Naive thymus-derived CD4-positive, alpha-beta T cell (primary cell): ENCODE measurements around the gene TNPO1. TPM values are rescaled to one million over a fixed set of nuclear protein-coding genes. Genes with fewer than 3 reads are reported as not detected.
A peak's percentile ranks its signal among the peaks of the same experiment; 100 is the strongest.

Experiments used
- ATAC-seq: fragments of 150-1000 bp; cut with Tn5 transposase; 2 replicates; pipeline ENCODE4 v1.10.0; 2021; ENCODE audit warnings: mild to moderate bottlenecking, moderate library complexity
- CTCF ChIA-PET: fragments of 350-600 bp; sonication (Branson Sonifier 250); formaldehyde crosslinking; loops from one replicate; lab custom pipeline; 2021; ENCODE audit warnings: antibody characterized with exemption; lab: Charles Lee
- POLR2A ChIA-PET: fragments of 350-600 bp; sonication (Branson Sonifier 250); formaldehyde crosslinking; loops from one replicate; lab custom pipeline; 2021; ENCODE audit warnings: antibody characterized with exemption, inconsistent platforms; lab: Charles Lee
- DNase-seq, 9 donors: peaks; one replicate each; pipeline versions ENCODE4 v3.0.0 to v3.0.0-alpha.2; 2020 to 2022; ENCODE audit warnings: mixed read lengths in 1 of 9
- H3K27ac ChIP-seq: one replicate; pipeline ENCODE4 v1.7.0; 2013; ENCODE audit warnings: mild to moderate bottlenecking, low read depth, low read length, moderate library complexity
- H3K27me3 ChIP-seq, 2 donors: one replicate each; pipeline ENCODE4 v1.7.0; 2013; ENCODE audit warnings: low read length in 2 of 2, mild to moderate bottlenecking in 2 of 2, moderate library complexity in 2 of 2; ENCODE audit not compliant: control insufficient read depth in 2 of 2, insufficient read depth in 2 of 2
- H3K36me3 ChIP-seq, 3 experiments: 1 replicate in 2 of 3; 2 replicates in 1 of 3; pipeline ENCODE4 v1.7.0; 2013; ENCODE audit warnings: low read length in 3 of 3, mild to moderate bottlenecking in 3 of 3, moderate library complexity in 1 of 3; ENCODE audit not compliant: insufficient read depth in 3 of 3, control insufficient read depth in 2 of 3
- H3K4me1 ChIP-seq, 2 donors: one replicate each; pipeline ENCODE4 v1.7.0; 2013; ENCODE audit warnings: low read length in 2 of 2, mild to moderate bottlenecking in 2 of 2, moderate library complexity in 1 of 2; ENCODE audit not compliant: control insufficient read depth in 2 of 2, insufficient read depth in 2 of 2
- H3K4me3 ChIP-seq: 2 replicates; pipeline ENCODE4 v1.7.0; 2013; ENCODE audit warnings: mild to moderate bottlenecking, low read length
- H3K9me3 ChIP-seq, 3 experiments: 1 replicate in 2 of 3; 2 replicates in 1 of 3; pipeline ENCODE4 v1.7.0; 2013; ENCODE audit warnings: low read length in 3 of 3; ENCODE audit not compliant: control insufficient read depth in 2 of 3
- H3K27ac Mint-ChIP-seq, 9 donors: one replicate each; pipeline ENCODE4 v1.8.0; 2020 to 2022; ENCODE audit warnings: mixed read lengths in 9 of 9, mild to moderate bottlenecking in 8 of 9, moderate library complexity in 5 of 9, inconsistent platforms in 2 of 9
- H3K27me3 Mint-ChIP-seq, 5 donors: one replicate each; pipeline ENCODE4 v1.8.0; 2021 to 2022; ENCODE audit warnings: mixed read lengths in 5 of 5, mild to moderate bottlenecking in 1 of 5
- H3K36me3 Mint-ChIP-seq, 5 donors: one replicate each; pipeline ENCODE4 v1.8.0; 2020 to 2022; ENCODE audit warnings: mixed read lengths in 5 of 5, mild to moderate bottlenecking in 3 of 5, inconsistent platforms in 1 of 5
- H3K4me1 Mint-ChIP-seq, 7 donors: one replicate each; pipeline ENCODE4 v1.8.0; 2020 to 2022; ENCODE audit warnings: mixed read lengths in 7 of 7, mild to moderate bottlenecking in 3 of 7, inconsistent platforms in 1 of 7
- H3K4me3 Mint-ChIP-seq, 10 donors: one replicate each; pipeline ENCODE4 v1.8.0; 2020 to 2022; ENCODE audit warnings: mild to moderate bottlenecking in 10 of 10, mixed read lengths in 10 of 10, moderate library complexity in 6 of 10, inconsistent platforms in 2 of 10
- H3K9me3 Mint-ChIP-seq, 11 donors: one replicate each; pipeline ENCODE4 v1.8.0; 2020 to 2022; ENCODE audit warnings: mixed read lengths in 11 of 11, mild to moderate bottlenecking in 4 of 11, inconsistent platforms in 1 of 11, moderate library complexity in 1 of 11
- intact Hi-C, 2 donors: fragments of 100-400 bp; cut with micrococcal nuclease; formaldehyde crosslinking; loops; one replicate each; pipeline ENCODE4 v1.15.1; 2023
- polyA plus RNA-seq, 2 donors: library from polyadenylated mRNA; unstranded; fragments of 300-500 nt; fragmentation: Illumina TruSeq; gene quantifications; one replicate each; pipeline ENCODE4 v1.2.3, GENCODE V29; 2021
- total RNA-seq, 6 experiments: library from RNA in 5 of 6; stranded (reverse) in 5 of 6; gene quantifications; 1 replicate in 5 of 6; 2 replicates in 1 of 6; pipeline ENCODE4 v1.2.3 and lab custom pipeline; 2021 to 2026

The TNPO1 gene
- total RNA-seq = 10 to 100 TPM; 52.8 to 96.3 (median 82.1) TPM
- 10 to 100 TPM; 60.9 to 74.4 TPM for polyA plus RNA-seq
- 119 reads per million, percentile 87 among the genes with 10 or more reads in this experiment for total RNA-seq (lab: John Stamatoyannopoulos, UW)

GRCh38 chr5:72816284-72817075 lies at the start of gene TNPO1:
Gene TNPO1, plus strand, starts transcription at chr5:72816661. Its CDS starts 77 bp downstream, at chr5:72816738.
- intact Hi-C loops = loop anchor here (1.0 to 10.0 kb wide), 12 partner anchors 32 to 748 kb away; partner anchors contain the start of genes BTF3 (in 1 of the 2), FCHO2 (in 1 of the 2), FOXD1 (in 1 of the 2) and MRPS27 (in 1 of the 2)
- DNase-seq = peak; percentile 75 to 89 (median 84)
- peaks cover 0 to 12% (median 0%) of the 10 kb centered on the region in 3 experiments for H3K36me3 ChIP-seq
- Mint-ChIP-seq H3K27me3 (peaks cover 8 to 30% (median 21%) of the 10 kb centered on the region in 5 donors), H3K9me3 (no peaks in the 10 kb centered on the region), H3K27ac (peak within 1 kb of the TSS; percentile 81 to 98 (median 94)), H3K4me1 (peaks cover 14 to 32% (median 23%) of the 10 kb centered on the region in 7 donors), H3K4me3 (peak within 1 kb of the TSS; percentile 90 to 100 (median 98)), H3K36me3 (peaks cover 0 to 4% (median 0%) of the 10 kb centered on the region in 5 donors)
- H3K27ac ChIP-seq = peak within 1 kb of the TSS; percentile 93
- H3K27me3 ChIP-seq = no peaks in the 10 kb centered on the region
- ChIA-PET POLR2A (interaction anchor here (0.9 to 2.3 kb wide), 3 partner anchors 17 to 33 kb away, joined by 3 to 16 read pairs (median 5); no protein-coding TSS in a partner anchor), CTCF (interaction anchor here (1.1 to 3.6 kb wide), 2 partner anchors 32 to 206 kb away, joined by 4 to 29 read pairs; no protein-coding TSS in a partner anchor)
- H3K9me3 ChIP-seq = no peaks in the 10 kb centered on the region
- H3K4me1 ChIP-seq = peaks cover 6 to 21% of the 10 kb centered on the region in 2 donors
- peak; percentile 87 for ATAC-seq
- peak within 1 kb of the TSS; percentile 83 for H3K4me3 ChIP-seq

DNA sequence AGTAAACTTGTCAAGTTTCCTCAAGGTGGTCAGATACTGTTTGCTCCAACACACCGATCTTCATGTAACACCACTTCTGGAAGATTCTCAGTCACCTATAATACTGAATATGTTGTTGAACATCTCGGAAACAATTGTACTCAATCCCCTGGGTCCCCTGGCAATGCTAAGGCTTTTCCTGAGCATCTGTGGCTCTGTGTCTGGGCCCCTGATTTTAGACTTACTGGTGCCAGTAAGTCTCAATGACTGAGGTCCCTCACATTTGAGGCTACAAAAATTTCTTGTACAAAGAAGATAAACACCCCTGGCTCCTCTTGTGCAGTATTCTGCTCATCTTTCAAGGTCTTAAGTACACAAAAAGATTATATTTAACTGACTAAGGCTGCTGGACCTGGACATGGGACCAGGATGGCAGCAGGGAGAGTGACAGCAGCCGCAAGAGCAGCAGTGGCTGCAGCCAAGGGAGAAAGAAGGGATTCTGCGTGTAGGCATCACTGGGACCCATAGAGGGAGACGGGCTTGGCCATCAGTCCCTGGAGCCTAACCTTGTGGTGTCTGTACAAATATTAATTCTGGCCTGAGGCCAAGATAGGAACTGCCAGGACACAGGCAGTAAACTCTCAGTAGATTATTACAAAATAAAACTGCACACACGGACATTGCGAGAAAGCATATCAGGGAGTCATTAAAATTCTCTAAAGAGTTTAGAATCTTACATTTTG lies 49.0 kb upstream of the TNPO1 start:
- intact Hi-C loops = no loop called here
- Mint-ChIP-seq H3K4me1 (no peaks in the 10 kb centered on the region), H3K27ac (no peak overlapping the region), H3K27me3 (peaks cover 6 to 21% (median 18%) of the 10 kb centered on the region in 5 donors), H3K4me3 (no peak overlapping the region), H3K36me3 (peaks cover 0 to 3% (median 0%) of the 10 kb centered on the region in 5 donors), H3K9me3 (peaks cover 0 to 4% (median 0%) of the 10 kb centered on the region in 11 donors)
- DNase-seq (no peak), ATAC-seq (no peak)
- Histone ChIP-seq H3K27ac (no peak overlapping the region), H3K4me3 (no peak overlapping the region), H3K36me3 (no peaks in the 10 kb centered on the region), H3K9me3 (no peaks in the 10 kb centered on the region), H3K4me1 (no peaks in the 10 kb centered on the region), H3K27me3 (no peaks in the 10 kb centered on the region)
- ChIA-PET POLR2A (no interaction called here), CTCF (no interaction called here)

DNA sequence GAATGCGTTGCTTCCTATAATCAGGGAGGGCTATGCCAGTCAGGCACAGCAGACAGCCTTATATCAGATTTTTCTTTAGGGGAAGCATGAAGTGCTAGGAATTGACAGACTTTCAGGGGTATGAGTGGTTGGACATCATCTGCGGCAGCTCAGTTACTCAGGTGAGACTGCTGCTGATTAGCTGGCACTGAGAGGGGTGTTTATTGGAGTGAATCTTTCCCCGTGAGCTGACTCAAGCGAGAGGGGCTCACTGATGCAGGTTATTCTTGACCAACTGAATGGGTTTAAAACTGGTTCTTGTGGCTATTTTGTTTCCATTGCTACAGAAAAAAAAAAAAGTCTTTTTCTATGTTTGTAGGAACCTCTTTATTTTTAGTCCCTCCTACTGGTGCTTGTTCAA lies 46.2 kb upstream of the TNPO1 start:
- H3K4me3 ChIP-seq = no peak overlapping the region
- Mint-ChIP-seq H3K27ac (no peak overlapping the region), H3K9me3 (peaks cover 0 to 5% (median 3%) of the 10 kb centered on the region in 11 donors), H3K27me3 (peaks cover 6 to 19% (median 6%) of the 10 kb centered on the region in 5 donors), H3K4me3 (no peak overlapping the region), H3K4me1 (no peaks in the 10 kb centered on the region), H3K36me3 (peaks cover 0 to 6% (median 0%) of the 10 kb centered on the region in 5 donors)
- no peaks in the 10 kb centered on the region for H3K9me3 ChIP-seq
- POLR2A ChIA-PET = no interaction called here
- H3K27me3 ChIP-seq = no peaks in the 10 kb centered on the region
- ATAC-seq (no peak), DNase-seq (no peak)
- no peak overlapping the region for H3K27ac ChIP-seq
- H3K36me3 ChIP-seq = no peaks in the 10 kb centered on the region
- intact Hi-C loops = no loop called here
- CTCF ChIA-PET = no interaction called here
- no peaks in the 10 kb centered on the region for H3K4me1 ChIP-seq

- ChIA-PET CTCF (no interaction called here), POLR2A (no interaction called here)
- Histone ChIP-seq H3K27ac (no peak overlapping the region), H3K4me1 (no peaks in the 10 kb centered on the region), H3K4me3 (no peak overlapping the region), H3K9me3 (peaks cover 0 to 4% (median 0%) of the 10 kb centered on the region in 3 experiments), H3K27me3 (no peaks in the 10 kb centered on the region), H3K36me3 (no peaks in the 10 kb centered on the region)
- intact Hi-C loops = no loop called here
- no peak for DNase-seq
- peaks cover 8 to 57% (median 34%) of the 10 kb centered on the region in 11 donors for H3K9me3 Mint-ChIP-seq
- H3K27me3 Mint-ChIP-seq = peaks cover 14 to 44% (median 25%) of the 10 kb centered on the region in 5 donors
- no peak overlapping the region for H3K4me3 Mint-ChIP-seq
- peaks cover 0 to 21% (median 4%) of the 10 kb centered on the region in 5 donors for H3K36me3 Mint-ChIP-seq
- H3K27ac Mint-ChIP-seq = no peak overlapping the region
- no peaks in the 10 kb centered on the region for H3K4me1 Mint-ChIP-seq
- no peak for ATAC-seq
Observed at GRCh38 chr5:72776684-72777083, 39.8 kb upstream of the TNPO1 start.

- POLR2A ChIA-PET = no interaction called here
- DNase-seq (no peak), ATAC-seq (no peak)
- no peaks in the 10 kb centered on the region for H3K27me3 ChIP-seq
- Mint-ChIP-seq H3K36me3 (peaks cover 0 to 21% (median 4%) of the 10 kb centered on the region in 5 donors), H3K4me1 (no peaks in the 10 kb centered on the region), H3K9me3 (peaks cover 8 to 57% (median 34%) of the 10 kb centered on the region in 11 donors), H3K27me3 (peaks cover 16 to 44% (median 22%) of the 10 kb centered on the region in 5 donors), H3K4me3 (no peak overlapping the region), H3K27ac (no peak overlapping the region)
- no peak overlapping the region for H3K4me3 ChIP-seq
- intact Hi-C loops = no loop called here
- H3K9me3 ChIP-seq = peaks cover 0 to 4% (median 0%) of the 10 kb centered on the region in 3 experiments
- no peaks in the 10 kb centered on the region for H3K36me3 ChIP-seq
- no peaks in the 10 kb centered on the region for H3K4me1 ChIP-seq
- no peak overlapping the region for H3K27ac ChIP-seq
- CTCF ChIA-PET = no interaction called here
Observed at GRCh38 chr5:72779520-72779919, 36.9 kb upstream of the TNPO1 start.

GRCh38 chr5:72783354-72783753 lies 33.1 kb upstream of the TNPO1 start:
- intact Hi-C loops = no loop called here
- H3K4me1 Mint-ChIP-seq = no peaks in the 10 kb centered on the region
- ATAC-seq = no peak
- no peaks in the 10 kb centered on the region for H3K4me1 ChIP-seq
- H3K27ac Mint-ChIP-seq = no peak overlapping the region
- H3K9me3 ChIP-seq = no peaks in the 10 kb centered on the region
- no peaks in the 10 kb centered on the region for H3K27me3 ChIP-seq
- no peak overlapping the region for H3K27ac ChIP-seq
- DNase-seq = no peak
- no peak overlapping the region for H3K4me3 Mint-ChIP-seq
- peaks cover 4 to 25% (median 15%) of the 10 kb centered on the region in 11 donors for H3K9me3 Mint-ChIP-seq
- H3K36me3 ChIP-seq = no peaks in the 10 kb centered on the region
- H3K4me3 ChIP-seq = no peak overlapping the region
- H3K36me3 Mint-ChIP-seq = peaks cover 0 to 8% (median 0%) of the 10 kb centered on the region in 5 donors
- ChIA-PET POLR2A (no interaction called here), CTCF (no interaction called here)
- peaks cover under 1 to 26% (median 7%) of the 10 kb centered on the region in 5 donors for H3K27me3 Mint-ChIP-seq
